PC-3 (cell line): ENCODE results near the gene FAM83E.

ENCODE experiments used
- CTCF ChIP-seq: fragments of 300-600 bp; sonication (generic); conservative IDR thresholded peaks from 2 replicates; pipeline ENCODE4 v1.5.1; 2017; ENCODE audit warnings: antibody characterized with exemption, low read depth, mild to moderate bottlenecking, low read length
- EZH2 ChIP-seq: fragments of 300-600 bp; sonication (generic); IDR thresholded peaks from one replicate; pipeline ENCODE4 v1.6.1; 2017; ENCODE audit warnings: antibody characterized with exemption, mild to moderate bottlenecking, low read length; ENCODE audit not compliant: unreplicated experiment
- EZH2phosphoT487 ChIP-seq: fragments of 300-600 bp; sonication (generic); IDR thresholded peaks from 2 replicates; pipeline ENCODE4 v1.6.1; 2018; ENCODE audit warnings: mild to moderate bottlenecking, antibody characterized with exemption, low read length, borderline replicate concordance

DNA sequence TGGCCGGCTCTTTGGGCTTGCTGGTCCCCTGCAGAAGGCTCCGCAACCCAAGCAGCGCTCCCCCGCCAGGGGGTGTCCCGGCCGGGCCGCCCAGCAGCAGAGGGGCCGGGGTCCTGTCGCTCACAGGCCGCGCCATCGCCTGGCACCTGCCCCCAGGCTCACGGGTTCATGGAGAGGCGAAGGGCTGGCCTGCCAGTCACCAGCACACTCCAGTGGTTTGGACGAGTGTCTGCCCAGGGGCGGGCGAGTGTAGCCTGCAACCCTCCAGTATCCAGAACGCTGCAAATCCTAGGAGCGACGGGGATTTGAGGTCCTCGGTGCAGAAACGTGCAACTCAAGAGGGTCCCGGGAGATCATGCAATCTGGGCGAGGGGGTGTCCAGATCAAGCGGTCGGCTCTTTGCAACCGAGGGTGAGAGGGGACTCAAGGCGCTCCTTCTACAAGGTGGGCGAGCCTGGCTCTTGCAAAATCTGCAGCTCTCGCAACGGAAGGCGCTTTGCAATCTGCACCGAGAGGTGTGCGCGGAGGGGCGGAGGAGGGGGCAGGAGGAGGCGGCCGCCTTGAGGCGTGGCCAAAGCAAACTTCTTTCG, 22.1 kb upstream of the FAM83E start, which contains the start of gene DBP:
- no peak; the same call in 1 of the 2 replicates for TF ChIP-seq CTCF
- no peak for TF ChIP-seq EZH2phosphoT487
- TF ChIP-seq EZH2 = no peak
